ENCODE data around the gene EPAS1.

EPAS1 gene

DNA sequence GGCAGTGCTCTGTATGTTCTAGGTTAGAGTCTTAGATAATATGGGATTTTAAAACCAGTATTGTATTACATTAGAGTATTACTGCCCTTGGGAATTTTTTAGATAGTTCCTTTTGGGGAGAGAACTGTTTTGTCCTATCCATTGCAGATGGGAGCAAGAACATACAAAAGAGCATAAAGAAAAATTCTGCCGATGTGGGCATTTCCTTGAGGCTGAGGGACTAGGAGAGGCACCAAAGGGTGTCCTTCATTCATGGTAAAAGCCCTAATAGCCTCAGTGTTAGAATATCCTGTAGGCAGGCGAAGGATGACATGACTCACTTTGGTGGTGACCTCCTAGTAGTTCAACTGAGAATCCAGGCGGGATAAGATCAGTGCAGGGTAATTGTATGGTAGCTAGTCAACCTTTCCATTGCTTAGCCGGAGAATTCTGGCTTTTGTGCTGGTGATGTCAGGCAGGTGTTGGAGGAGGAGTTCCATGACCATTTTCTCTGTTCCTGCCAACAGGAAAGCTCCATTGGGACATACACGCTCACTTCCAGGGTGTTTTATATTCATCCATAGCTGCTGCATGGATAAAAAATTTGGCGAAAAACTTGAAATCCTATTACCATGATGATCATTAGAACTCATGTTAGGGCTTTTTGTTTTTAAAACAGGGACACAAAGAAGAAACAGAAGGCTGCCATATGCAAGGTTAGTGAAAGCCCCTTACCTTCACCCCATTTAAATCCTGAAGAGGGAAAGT lies 28.1 kb downstream of the EPAS1 start:
- DNase-seq: no peak

DNA sequence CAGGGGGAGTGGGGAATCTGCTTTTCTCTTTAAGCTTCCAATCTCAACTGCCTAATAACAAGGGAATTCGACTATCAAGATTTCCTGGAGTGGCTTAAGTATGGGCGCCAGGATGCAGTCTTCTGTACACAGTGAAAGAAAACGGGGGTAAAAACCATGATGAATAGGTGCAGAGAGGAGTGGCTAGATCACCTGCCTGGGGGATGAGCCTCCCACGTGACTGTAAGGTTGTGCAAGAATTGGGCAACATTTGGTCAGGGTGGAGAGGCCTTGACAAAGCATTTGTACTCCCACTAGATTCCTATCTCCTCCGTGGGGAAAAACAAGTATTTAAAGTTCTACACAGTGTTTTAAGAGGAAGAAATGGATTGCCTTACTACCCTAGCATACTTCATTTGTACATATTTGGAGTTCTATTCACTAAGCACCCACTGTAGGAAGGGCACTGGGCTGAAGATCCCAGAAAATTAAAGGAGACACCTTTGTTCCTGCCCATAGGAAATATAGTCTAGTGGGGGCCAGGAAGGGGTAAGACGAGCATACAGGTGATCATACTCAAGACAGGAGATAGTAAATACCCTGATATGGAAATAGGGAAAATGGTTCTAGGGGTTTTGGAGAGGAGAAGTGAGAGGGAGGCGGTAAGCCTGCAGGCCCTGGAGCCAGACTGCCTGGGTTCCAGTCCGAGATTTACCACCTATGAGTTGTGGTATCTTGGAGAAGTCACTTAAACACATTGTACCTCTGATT lies 29.2 kb downstream of the EPAS1 start:
- no peak for DNase-seq

DNA sequence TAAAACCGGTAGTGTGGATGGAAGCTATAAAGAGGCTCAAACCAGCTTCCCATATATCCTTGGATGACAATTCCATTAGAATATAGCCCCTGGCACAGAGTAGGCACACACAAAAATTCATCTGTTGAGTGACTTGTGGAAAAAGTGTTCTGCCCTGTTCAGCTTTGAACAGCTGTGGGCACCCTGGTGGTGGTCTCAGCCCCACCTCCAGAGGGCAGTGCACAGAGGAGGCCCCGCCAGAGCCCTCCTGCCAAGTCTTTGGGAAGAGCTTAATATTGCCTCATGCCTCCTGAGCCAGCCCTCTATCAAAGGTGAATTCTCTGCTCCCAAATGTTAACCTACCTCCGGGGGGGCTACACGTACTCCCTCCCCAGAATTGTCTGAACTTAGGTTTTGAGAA lies 30.4 kb downstream of the EPAS1 start:
- DNase-seq: no peak

DNA sequence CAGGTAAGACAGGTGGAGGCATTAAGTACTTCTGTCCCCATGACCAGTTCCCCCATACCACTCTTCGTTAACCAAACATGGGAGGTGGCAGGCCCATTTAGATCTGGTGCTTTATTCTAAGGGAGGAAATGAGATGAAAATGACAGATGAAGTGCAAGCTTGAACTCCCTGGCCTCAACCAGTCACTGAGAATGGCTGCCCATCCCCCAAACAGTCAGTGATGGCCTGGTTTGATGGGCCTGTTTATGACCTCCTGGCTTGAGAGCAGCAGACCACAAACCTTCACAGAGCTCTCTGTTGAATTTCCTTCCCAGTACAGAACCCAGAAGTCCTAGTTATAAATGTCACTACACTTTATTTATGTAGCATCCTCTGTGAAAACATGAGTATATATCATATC lies 31.1 kb downstream of the EPAS1 start:
- DNase-seq: no peak

DNA sequence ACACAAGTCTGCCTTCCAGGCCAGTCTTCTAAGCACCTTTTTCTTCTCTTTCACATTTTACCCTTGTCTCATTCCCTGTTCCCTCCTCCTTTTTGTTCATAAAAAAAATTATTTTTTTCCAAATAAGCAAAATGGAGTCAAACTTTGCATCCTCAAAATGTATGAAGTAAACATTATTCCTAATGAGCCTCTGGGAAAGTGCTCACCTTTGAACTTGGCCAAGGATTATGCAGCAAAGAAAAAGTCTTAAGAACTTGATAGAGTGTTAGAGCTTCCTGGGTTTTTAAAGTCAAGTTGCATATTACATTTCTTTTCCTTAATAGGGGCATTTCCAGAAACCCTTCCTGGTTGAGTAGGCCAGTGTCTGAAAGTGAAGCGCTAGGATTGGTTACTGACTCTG lies 31.6 kb downstream of the EPAS1 start:
- DNase-seq: no peak

DNA sequence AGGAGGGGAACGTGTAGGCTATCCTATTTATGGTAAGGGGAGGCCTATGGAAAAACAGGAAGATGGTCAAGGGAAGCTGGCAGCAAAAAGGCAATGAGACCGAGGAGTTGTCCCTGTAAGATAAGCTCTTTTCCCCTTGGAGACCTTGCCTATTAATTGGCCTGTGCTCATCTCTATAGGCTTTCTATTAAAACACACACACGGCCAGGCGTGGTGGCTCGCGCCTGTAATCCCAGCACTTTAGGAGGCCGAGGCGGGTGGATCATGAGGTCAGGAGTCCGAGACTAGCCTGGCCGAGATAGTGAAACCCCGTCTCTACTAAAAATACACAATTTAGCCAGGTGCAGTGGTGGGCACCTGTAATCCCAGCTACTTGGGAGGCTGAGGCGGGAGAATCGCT lies 32.1 kb downstream of the EPAS1 start:
- no peak for DNase-seq

DNA sequence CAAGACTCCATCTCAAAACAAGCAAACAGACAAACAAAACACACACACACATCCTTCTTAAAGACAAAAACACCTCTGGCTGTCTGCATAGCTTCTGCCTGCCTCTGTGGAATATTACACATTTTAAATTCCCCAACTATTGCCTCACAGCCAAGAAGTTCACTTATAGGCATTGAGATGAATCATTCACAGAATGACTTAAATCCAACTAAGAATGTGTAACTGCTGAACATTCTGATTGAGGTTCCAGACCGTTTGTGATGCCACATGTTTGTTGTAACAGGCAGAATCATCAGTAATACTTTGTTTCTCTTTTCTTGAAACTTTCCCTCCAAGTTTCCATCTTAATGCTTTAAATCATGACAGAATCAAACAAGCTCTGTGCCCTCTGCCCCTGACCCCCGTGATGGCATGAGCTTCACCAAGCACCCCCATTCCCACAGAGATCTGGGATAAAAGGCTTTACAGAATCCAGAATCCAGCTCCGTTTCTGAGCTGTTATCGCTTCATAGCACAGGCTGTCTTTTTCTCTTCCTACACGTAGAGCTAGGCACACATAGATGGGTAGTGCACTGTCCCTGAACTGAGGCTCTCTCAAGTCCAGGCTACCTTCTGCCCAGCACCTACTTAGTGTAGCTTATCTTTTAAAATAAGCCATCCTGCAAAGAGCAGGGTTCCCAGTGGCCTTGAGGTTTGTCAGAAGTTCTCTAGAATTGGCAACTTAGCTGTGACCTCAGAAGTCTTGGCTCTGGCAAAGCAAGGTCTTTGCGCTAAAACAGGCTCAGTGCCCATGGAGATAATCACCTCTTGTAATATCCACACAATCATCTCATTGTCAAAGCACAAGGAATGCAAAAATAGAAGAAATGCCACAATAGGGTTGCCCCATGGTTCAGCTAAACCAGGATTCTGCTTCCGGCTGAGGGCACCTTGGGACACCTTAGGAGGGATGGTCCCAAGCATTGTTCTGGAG lies 32.9 kb downstream of the EPAS1 start:
- DNase-seq: no peak

DNA sequence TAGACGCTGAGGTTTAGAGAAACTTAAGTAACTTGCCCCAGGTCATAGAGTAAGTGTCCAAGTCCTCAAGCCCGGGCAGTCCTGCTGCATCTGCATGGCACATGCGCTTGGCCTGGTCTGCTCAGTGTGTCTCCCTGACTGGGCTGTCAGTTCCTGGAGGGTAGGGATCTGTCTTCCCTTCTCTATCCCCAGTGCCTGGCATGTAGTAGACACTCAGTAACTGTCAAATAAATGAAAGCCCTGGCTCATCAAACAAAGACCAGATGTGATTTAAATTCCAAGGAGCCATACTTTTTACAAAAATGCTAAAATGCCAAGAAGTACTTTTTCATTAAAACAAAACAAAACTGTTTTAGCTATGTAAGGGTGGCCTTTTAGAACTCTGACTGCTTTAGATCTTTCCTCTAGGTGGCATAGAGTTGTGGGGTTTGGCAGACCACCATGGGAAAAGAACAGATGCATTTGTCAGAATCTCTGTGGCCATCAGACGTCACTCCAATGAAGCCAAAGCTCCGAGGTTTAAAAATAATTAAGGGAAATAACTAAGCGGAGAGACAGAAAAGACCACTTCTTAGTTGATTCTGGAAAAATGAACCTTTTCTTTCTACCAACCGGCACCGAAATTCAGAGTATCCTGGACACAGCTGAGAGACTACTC lies 34.0 kb downstream of the EPAS1 start:
- DNase-seq: no peak

DNA sequence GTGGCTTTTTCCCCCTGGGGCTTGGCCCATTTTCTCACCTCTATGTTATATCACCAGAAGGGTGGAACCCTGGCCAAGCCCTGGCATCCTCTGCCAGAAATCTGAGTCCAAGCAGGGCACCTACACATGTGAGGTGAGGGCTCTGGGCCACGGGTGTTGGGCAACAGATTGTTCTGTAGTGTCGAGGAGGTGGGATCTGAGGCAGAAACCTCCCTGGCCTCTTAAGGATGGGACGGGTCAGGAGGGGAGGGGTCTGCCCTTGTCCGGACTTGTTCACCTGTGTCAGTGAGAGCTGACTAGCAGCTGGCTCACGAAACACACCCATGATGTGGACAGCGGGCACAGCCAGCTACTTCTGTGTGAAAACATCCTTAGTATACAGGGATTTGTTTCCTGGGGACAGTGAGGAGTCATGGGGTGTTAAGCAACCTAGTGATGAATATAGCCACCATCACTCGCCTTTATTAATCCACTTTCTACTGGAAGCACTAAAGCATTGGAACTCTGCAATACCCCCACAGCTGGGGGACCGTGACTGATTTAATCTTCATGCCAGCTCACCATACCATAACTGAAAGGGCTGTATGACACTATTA lies 35.6 kb downstream of the EPAS1 start:
- no peak for DNase-seq

DNA sequence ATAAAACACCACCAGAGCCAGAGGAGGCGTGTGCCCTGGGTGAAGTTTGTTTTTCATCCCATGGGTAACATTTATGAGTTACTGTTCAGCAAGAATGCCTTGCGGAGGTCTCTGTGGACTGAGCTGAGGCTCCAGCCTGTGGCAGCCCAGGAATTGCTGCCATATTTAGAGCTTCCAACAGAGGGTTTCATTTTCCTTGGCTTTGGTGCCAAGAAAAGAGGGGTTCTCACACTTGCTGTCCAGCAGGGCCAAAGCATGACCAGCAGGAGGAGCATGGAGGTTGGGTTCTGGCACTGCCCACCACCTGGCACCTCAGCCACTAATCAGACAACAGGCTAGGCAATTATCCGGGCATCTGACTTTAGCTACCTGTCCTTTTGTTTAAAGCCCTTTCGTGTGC lies 36.7 kb downstream of the EPAS1 start:
- no peak for DNase-seq

DNA sequence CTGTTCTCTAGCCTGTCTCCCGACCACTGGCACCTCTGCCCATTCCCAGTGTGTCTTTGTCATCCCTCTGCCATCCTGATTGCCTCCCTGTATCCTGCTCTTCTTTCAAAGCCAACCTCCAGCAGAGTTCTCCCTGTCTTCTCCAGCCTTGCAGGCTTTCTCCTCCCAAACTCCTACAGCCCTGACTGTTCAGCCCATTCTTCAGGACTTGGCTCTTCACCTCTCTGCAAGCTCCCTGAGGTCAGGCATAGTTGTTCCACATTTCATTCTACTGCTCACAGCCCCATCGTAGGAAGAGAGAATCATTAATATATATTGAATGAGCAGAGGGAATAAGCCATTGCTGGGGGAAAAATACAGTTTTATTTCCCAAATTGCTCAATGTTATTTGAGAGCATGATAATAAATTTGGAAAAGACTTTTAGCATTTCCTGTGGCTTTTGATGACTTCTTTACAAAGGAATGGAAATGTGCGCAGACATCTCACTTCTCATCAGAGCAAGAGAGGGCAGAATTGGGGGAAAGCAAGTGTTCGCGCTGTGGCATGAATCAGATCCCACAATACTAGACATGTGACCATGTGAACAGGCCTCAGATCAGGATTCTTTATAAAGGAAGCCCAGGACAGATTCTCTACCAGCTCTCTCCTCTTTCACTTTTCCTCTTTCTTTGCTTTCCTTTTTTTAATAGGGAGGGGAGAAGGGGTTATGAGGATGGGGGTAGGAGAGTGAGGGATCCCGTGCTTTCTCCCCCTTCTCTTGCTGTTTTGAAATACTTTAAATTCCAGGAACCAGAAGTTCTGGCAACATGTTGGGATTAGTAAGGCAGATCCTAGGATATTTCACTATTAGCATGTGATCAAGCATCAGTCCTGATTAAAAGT lies 37.4 kb downstream of the EPAS1 start:
- no peak for DNase-seq

DNA sequence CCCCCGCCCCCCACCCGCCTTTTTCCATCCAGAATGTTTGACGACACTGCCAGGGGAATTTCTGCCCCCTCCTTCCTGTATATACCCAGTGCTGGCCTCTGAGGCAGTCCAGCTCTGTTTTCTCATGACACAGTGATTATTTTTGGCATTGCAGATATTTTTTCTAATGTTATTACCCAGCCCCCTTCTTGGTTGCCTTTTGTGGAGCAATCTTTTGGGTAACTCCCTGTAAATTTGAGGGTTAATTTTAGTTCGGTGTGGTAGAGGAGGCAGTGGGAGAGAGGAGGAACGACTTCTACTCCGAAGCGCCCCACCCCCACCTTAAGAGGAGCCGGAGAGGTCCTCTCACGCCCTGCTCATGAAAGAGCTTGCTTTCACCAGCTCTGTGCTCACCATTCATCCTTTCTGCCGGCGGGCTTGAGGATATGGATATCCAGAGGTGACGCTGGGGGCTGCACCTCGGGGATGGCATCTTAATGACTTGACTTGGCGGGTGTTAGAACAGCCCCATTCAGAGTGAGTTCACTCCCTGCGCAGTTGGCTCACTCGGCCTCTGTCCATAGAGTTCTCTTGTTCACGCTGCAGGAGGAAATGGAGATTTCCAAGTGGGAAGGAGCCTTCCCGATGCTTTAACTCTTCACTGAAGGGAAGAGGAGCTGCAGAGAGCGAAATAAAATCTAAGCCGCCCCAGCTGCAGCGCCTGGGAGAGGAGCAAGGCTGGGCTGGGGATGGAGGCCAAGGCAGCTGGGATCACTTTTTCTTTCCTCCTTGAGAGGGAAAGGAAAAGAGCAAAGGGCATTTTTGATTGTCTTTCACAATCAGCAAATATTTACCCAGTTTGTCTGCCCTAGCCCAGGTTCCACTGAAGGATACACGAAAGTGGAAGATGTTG lies 38.4 kb downstream of the EPAS1 start:
- no peak for DNase-seq

DNA sequence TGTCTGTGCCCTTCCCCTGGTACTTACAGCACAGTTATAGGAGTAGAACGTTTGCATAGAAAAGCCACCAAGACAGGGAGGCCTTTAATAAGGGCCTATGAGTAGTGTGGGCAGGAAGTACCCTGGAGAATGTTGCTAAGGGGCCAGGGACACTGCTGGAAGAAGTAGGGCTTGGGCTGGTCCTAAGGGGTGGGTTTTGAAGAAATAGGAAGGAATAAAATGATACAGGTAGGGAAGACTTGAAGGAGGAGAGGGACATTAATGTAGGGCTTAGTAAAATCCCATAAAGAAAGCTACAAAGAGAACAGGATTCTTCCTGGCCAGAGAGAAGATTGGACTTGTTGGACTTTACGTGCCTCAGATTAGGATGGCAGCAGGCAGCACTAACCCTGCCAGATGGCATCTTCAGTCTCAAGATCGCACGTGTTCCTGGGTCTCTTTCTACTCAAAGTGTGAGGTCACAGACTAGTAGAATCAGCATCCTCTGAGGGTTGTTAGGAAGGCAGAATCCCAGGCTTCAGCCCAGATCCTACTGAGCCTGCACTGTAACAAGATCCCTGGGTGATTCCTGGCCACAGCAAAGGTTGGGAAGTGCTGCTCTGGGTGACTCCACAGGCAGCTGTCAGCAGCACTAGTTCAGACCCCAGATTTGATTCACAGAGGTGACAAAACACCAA lies 39.2 kb downstream of the EPAS1 start:
- DNase-seq: no peak

DNA sequence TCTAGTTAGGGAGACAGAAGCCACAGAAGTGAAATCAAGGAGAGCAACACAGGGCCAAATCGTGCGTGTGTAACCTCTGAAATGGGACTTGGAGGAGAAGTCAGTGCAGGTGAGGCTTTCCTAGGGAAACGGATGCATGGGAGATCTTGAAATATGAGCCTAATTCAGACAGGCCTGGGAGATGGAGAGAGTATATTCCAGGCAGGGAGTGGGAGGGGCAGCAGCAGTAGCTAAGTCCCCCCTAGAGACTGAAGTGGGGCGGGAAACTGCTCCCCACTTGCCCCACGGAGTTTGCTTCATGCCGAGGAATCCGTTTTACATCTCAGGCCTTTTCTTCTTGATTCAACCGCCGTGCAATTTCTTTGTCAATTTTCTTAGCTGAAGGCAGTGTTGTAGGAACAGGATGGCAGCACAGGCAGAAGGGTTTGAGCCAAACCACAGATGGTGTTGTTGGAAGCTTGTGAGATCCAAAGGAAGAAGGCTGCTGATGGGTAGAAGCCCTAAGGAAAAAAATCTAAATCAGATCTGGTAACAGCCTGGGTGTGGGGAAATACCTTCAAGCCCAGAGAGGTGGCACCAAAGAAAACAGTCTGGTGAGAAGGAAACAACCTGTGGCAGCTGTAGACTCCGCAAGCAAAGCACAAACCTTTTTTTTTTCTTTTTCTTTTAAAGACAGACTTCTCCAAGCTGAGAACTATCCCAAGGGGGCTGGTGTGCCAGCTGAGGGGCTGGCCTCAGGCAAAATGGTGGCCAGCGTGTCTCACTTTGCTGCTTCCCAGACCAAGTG lies 40.2 kb downstream of the EPAS1 start:
- no peak for DNase-seq

DNA sequence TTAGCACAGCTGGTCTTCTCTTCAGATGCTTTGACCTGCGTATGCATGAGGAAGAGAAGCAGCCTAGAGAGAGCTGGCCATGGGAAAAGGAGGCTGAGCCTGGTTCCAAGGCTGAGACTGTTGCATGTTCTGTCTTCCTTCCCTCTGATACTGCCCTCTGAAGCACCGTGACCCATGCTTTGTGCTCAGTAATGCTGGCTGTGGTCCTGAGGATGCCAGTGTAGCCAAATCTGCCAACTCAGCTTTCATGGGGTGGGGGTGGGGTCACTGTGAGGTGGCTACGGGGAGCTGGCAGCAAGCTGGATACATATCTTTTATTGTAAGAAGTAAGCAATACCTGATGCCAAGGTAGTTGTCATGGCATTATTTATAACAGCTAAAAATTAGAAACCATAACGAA lies 41.5 kb downstream of the EPAS1 start:
- DNase-seq: no peak

DNA sequence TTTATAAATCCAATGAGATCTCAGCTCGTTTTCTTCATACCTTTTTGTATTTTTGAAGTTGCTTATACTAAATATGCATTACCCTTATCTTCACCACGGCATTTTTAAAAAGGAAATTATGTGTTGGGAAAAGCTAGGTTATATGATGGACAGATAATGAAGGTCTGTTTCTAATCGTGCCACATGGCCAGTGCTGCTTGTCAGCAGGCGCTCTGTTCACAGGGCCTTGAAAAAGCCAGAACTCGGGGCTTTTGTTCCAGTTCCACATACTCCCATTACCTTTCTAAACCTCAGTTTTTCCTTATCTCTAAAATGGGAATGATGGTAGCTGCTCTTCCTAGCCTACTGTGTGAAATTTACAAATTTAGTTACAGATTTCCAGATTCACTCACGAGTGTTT lies 42.0 kb downstream of the EPAS1 start:
- no peak for DNase-seq

DNA sequence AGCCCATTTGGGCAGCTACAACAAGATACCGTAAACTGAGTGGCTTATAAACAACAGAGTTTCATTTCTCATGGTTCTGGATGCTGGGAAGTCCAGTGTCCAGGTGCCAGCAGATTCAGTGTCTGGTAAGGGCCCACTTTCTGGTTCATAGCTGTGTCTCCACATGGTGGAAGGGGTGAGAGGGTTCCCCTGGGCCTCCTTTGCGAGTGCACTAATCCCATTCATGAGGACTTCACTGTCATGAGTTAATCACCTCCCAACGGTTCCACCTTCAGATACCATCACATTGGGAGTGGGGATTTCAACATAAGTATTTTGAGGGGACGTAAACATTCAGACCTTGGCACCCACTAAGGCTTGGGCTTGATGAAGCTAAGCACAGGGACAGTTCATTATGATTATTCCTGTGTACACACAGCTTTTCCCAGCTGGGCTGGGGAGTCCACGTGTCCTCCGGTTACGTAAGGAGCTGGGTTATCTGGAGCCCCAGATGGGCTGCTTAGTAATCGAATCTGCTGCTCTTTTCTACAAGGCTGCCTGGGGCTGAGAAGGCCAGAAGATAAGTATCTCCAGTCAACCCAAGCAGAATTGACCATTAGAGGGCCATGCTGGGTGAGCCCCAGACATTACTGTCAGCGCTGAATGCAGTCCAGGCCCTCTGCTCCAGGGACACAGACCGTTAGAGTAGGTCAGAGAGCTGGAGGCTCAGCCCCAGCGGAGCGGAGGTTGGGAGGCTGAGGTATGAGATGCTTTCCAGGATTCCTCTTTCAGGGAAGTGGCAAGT lies 42.7 kb downstream of the EPAS1 start:
- no peak for DNase-seq
